Naive B cell (primary cell): ENCODE data around the gene OR6J1. TPM values are rescaled to one million over a fixed set of nuclear protein-coding genes. Genes with fewer than 3 reads are reported as not detected.
"Not testable (repeated sequence)": the region's sequence is repeated elsewhere in the genome, so short reads cannot be mapped to it uniquely, and the experiment has no call there.

Experiments used
- ATAC-seq, 2 donors: fragments of 150-1000 bp; cut with Tn5 transposase; 2 replicates each; pipeline ENCODE4 v1.10.0; 2021; ENCODE audit warnings: low read depth in 2 of 2, mild to moderate bottlenecking in 2 of 2, moderate library complexity in 2 of 2
- DNase-seq: peaks from one replicate; pipeline ENCODE4 v3.0.0; 2022
- H3K27ac Mint-ChIP-seq, 6 donors: one replicate each; pipeline ENCODE4 v1.8.0; 2020 to 2022; ENCODE audit warnings: mild to moderate bottlenecking in 6 of 6, mixed read lengths in 6 of 6, moderate library complexity in 5 of 6, inconsistent platforms in 2 of 6
- H3K27me3 Mint-ChIP-seq, 3 donors: one replicate each; pipeline ENCODE4 v1.8.0; 2021 to 2022; ENCODE audit warnings: mixed read lengths in 3 of 3, mild to moderate bottlenecking in 1 of 3
- H3K36me3 Mint-ChIP-seq, 2 donors: one replicate each; pipeline ENCODE4 v1.8.0; 2020 to 2022; ENCODE audit warnings: mixed read lengths in 2 of 2, inconsistent platforms in 1 of 2, mild to moderate bottlenecking in 1 of 2
- H3K4me1 Mint-ChIP-seq, 3 donors: one replicate each; pipeline ENCODE4 v1.8.0; 2020 to 2022; ENCODE audit warnings: mixed read lengths in 3 of 3, inconsistent platforms in 1 of 3, mild to moderate bottlenecking in 1 of 3, moderate library complexity in 1 of 3
- H3K4me3 Mint-ChIP-seq, 8 donors: one replicate each; pipeline ENCODE4 v1.8.0; 2020 to 2022; ENCODE audit warnings: mild to moderate bottlenecking in 8 of 8, mixed read lengths in 8 of 8, moderate library complexity in 8 of 8, inconsistent platforms in 2 of 8
- H3K9me3 Mint-ChIP-seq, 7 donors: one replicate each; pipeline ENCODE4 v1.8.0; 2020 to 2022; ENCODE audit warnings: mixed read lengths in 7 of 7, mild to moderate bottlenecking in 5 of 7, inconsistent platforms in 2 of 7, moderate library complexity in 1 of 7
- polyA plus RNA-seq, 6 donors: library from polyadenylated mRNA; unstranded; fragments of 300-500 nt; fragmentation: Illumina TruSeq; gene quantifications; one replicate each; pipeline ENCODE4 v1.2.3, GENCODE V29; 2021; ENCODE audit warnings: low read depth in 6 of 6

The OR6J1 gene
- polyA plus RNA-seq, 6 donors from 2014 or later, result not detected

DNA sequence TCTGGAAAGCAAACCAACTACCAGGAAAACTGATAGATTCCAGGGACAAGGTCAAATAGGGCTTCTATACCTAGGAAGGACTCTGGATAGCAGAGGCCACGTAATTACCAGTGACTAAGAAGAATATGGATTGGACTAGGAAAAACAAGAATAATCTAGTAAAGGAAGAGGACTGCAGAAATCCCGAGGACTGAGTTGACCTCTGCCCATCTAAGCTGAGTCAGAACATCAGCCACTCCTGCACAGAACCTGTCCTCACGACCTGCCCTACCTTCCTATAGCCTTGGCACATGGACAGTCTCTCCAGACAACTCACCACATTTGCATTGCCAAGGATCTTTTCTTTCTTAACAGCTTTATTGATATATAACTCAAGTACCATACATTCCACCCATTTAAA is 2.3 kb downstream of the OR6J1 start:
- Mint-ChIP-seq H3K4me3 (no peak overlapping the region), H3K27ac (no peak overlapping the region)
- ATAC-seq, result no peak

DNA sequence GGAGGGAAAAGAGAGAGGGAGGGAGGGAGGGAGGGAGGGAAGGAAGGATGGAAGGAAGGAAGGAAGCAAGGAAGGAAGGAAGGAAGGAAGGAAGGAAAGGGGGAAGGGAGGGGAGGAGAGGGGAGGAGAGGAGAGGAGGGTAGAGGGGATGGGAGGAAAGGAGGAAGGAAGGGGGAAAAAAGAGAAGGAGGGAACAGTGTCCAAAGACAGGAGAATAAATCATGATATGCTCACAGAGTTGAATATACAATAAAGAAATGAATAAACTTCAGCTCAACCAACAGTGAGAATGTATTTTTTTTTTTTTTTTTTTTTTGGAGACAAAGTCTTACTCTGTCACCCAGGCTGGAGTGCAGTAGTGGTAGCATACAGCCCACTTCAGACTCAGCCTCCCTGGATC is 4.0 kb downstream of the OR6J1 start:
- DNase-seq (no peak), ATAC-seq (no peak)
- Mint-ChIP-seq H3K27me3 (peaks cover 0 to 19% (median 8%) of the 10 kb centered on the region in 3 donors), H3K36me3 (no peaks in the 10 kb centered on the region), H3K4me3 (no peak overlapping the region), H3K9me3 (peaks cover 0 to 6% (median 0%) of the 10 kb centered on the region in 7 donors), H3K27ac (no peak overlapping the region), H3K4me1 (no peaks in the 10 kb centered on the region)

More for the DNA sequence above, 2.3 kb downstream of the OR6J1 start:
- Mint-ChIP-seq H3K36me3 (no peaks in the 10 kb centered on the region), H3K9me3 (peaks cover 0 to 3% (median 0%) of the 10 kb centered on the region in 7 donors), H3K27me3 (peaks cover 0 to 19% (median 8%) of the 10 kb centered on the region in 3 donors), H3K4me1 (no peaks in the 10 kb centered on the region)
- no peak for DNase-seq

DNA sequence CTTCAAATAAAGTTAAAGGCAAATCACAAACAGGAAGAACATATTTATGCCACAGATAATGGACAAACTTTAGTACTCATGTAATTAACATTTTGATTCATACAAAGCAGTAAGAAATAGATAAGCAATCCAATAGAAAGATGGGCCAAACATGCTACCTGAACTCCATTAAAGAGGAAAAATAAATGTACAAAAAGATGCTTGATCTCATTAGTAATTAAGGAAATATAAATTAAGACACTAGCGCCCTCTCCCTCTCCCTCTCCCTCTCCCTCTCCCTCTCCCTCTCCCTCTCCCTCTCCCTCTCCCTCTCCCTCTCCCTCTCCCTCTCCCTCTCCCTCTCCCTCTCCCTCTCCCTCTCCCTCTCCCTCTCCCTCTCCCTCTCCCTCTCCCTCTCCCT is 8.2 kb downstream of the OR6J1 start:
- peaks cover 5 to 11% of the 10 kb centered on the region in 2 donors for H3K36me3 Mint-ChIP-seq
- not testable (repeated sequence) for H3K27ac Mint-ChIP-seq, H3K4me3 Mint-ChIP-seq, DNase-seq, ATAC-seq, H3K4me1 Mint-ChIP-seq
- peaks cover under 1 to 11% (median 6%) of the 10 kb centered on the region in 7 donors for H3K9me3 Mint-ChIP-seq
- peaks cover 0 to 25% (median 10%) of the 10 kb centered on the region in 3 donors for H3K27me3 Mint-ChIP-seq

DNA sequence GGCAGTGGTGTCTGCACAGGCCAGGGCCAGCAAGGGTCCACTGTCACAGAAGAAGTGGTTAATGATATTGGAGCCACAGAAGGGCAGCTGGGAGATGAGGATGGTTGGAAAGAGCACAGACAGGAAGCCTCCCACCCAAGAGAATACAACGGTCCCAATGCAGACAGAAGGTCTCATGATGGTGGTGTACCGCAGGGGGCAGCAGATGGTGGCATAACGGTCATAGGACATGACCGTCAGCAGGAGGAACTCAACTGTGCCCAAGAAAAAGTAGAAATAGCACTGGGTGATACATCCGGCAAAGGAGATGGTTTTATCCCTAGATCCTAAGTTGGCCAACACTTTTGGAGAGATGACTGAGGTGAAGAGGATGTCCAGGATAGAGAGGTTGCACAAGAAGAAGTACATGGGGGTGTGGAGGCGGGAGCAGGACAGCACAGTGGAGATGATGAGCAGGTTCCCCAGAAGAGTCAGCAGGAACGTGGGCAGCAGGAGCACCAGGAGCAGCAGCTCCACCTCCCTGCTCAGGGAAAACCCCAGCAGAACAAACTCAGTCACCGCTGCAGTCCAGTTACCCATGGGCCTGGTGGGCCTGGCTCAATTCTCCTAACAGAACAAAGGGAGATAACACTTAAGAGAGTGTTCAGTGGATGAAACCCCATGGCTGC is 9.8 kb downstream of the OR6J1 start:
- Mint-ChIP-seq H3K9me3 (peaks cover 6 to 18% (median 14%) of the 10 kb centered on the region in 7 donors), H3K27ac (no peak overlapping the region), H3K36me3 (peaks cover 5 to 22% of the 10 kb centered on the region in 2 donors), H3K4me3 (no peak overlapping the region), H3K4me1 (no peaks in the 10 kb centered on the region), H3K27me3 (peaks cover 7 to 33% (median 21%) of the 10 kb centered on the region in 3 donors)
- ATAC-seq (no peak), DNase-seq (no peak)

DNA sequence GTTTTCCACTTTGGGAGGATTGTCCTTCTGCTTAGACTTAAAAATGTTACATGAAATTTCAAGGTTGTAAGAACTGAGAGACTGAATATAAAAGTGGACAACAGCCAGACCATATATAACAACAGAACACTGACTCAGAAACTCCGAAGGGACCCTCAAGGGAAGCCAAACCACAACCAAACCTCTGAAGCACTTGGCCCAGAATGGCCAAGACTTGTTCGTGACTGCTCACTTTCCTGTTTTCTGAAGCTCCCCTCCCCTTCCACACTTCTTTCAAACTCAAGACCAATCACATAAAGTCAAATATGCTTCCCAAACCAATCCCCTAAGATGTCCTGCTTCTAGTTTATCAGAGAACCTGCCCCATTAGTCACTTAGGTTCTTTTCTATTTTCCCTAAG is 13.7 kb downstream of the OR6J1 start:
- H3K4me3 Mint-ChIP-seq, result no peak overlapping the region
- no peak overlapping the region for H3K27ac Mint-ChIP-seq
- peaks cover 6 to 18% (median 14%) of the 10 kb centered on the region in 7 donors for H3K9me3 Mint-ChIP-seq
- peaks cover 5 to 22% of the 10 kb centered on the region in 2 donors for H3K36me3 Mint-ChIP-seq
- ATAC-seq (no peak), DNase-seq (no peak)
- H3K27me3 Mint-ChIP-seq, result peaks cover 7 to 41% (median 28%) of the 10 kb centered on the region in 3 donors
- no peaks in the 10 kb centered on the region for H3K4me1 Mint-ChIP-seq

DNA sequence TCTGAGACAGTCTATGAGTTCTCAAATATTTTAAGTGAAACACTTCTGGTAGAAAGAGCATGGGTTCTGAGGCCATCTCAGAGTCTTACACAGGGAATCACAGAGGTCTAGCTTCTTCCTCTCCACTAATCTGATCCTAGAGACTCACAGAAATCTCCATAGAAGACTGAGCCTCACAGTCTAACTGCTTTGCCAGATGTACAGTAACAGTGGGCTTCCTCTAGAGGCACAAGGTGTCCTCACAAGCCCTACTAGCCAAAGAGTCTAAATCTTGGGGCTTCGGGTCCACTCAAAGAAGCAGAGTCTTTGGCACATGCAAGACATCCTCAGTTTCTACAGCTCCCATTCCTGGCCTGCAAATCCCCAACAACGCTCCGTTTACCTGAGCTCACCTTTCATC is 14.1 kb downstream of the OR6J1 start:
- Mint-ChIP-seq H3K27me3 (peaks cover 7 to 41% (median 28%) of the 10 kb centered on the region in 3 donors), H3K27ac (no peak overlapping the region), H3K36me3 (peaks cover 5 to 22% of the 10 kb centered on the region in 2 donors), H3K9me3 (peaks cover 6 to 18% (median 14%) of the 10 kb centered on the region in 7 donors), H3K4me3 (peak overlapping the region in 1 of 8 donors; percentile 12), H3K4me1 (no peaks in the 10 kb centered on the region)
- ATAC-seq, result no peak
- DNase-seq, result no peak

DNA sequence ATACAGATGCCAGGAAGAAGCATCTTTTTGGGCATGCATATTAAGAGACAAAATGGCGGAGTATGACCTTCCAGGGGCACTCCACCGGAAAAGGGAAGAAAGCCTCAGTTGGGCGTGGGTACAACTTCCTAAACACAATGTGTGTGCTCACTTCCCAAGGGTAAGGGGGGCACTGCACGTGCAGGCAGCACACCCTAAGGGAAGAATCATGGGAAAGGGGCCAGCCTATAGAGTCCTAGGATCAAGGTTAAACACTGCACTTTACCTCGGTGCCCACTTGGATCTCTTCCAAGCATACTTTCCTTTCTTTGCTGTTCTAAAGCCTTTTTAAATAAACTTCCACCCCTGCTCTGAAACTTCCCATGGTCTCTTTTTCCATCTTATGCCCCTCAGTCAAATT is 14.8 kb downstream of the OR6J1 start:
- ATAC-seq (no peak), DNase-seq (no peak)
- H3K27ac Mint-ChIP-seq, result no peak overlapping the region
- H3K27me3 Mint-ChIP-seq, result peaks cover 7 to 41% (median 28%) of the 10 kb centered on the region in 3 donors
- peaks cover 6 to 18% (median 14%) of the 10 kb centered on the region in 7 donors for H3K9me3 Mint-ChIP-seq
- peaks cover 5 to 22% of the 10 kb centered on the region in 2 donors for H3K36me3 Mint-ChIP-seq
- H3K4me3 Mint-ChIP-seq, result no peak overlapping the region
- H3K4me1 Mint-ChIP-seq, result no peaks in the 10 kb centered on the region

DNA sequence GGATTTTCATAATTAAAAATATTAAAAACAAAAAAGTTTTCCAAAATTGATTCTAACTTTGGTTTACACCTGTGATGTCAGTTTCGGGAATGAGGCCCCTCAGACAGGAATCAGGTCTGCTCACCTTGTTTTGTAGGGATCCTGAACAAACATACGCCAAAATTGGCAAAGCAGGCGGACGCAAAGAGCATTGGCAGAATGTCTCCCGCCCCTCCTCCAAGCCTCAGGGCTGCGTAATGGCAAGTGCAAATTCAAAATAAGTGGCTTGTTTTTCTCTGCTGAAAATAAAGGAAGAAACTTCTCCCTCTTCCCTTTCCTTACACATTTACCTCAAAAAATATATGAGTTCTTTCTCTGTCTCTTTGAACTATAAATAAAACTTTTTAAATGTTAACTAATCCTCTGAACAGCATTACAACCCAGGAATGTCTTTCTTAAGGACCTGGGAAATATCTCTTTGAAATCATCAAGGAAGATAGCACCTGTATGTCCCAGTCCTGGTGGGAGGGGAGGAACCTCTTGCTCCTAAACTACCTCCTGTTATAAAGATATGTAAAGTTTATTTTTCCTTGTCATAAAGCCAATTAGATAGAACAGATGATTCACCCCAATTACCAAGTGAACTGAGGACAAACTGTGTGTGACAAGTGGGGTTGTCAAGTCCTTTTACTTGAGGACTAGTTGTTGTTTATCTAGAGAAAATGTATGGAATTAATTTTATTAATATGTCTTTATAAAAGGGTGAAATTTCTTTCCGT is 16.5 kb downstream of the OR6J1 start:
- ATAC-seq (no peak), DNase-seq (no peak)
- peaks cover 7 to 28% (median 28%) of the 10 kb centered on the region in 3 donors for H3K27me3 Mint-ChIP-seq
- H3K4me1 Mint-ChIP-seq, result no peaks in the 10 kb centered on the region
- H3K9me3 Mint-ChIP-seq, result peaks cover 6 to 18% (median 14%) of the 10 kb centered on the region in 7 donors
- H3K27ac Mint-ChIP-seq, result no peak overlapping the region
- H3K4me3 Mint-ChIP-seq, result no peak overlapping the region
- peaks cover 5 to 22% of the 10 kb centered on the region in 2 donors for H3K36me3 Mint-ChIP-seq

DNA sequence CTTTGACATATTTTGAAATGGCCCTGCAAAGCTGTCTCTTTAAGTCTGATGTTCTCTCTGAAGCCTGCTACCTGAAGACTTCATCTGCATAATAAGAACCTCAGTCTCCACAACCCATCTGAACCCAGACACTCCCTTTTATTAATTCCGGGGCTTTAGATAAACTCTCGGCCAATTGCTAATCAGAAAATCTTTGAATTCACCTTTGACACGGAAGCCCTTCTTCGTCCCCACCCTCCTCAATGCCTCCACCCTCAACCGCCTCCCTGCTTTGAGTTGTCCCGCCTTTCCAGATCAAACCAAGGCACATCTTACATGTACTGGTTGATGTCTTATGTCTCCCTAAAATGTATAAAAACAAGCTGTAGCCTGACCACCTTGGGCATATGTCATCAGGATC is 17.6 kb downstream of the OR6J1 start:
- Mint-ChIP-seq H3K36me3 (peaks cover 4 to 17% of the 10 kb centered on the region in 2 donors), H3K27me3 (peaks cover 7 to 24% (median 19%) of the 10 kb centered on the region in 3 donors), H3K27ac (peak overlapping the region in 2 of 6 donors; percentile 5 to 78), H3K9me3 (peaks cover 7 to 14% (median 11%) of the 10 kb centered on the region in 7 donors), H3K4me1 (no peaks in the 10 kb centered on the region), H3K4me3 (no peak overlapping the region)
- DNase-seq (no peak), ATAC-seq (no peak)

DNA sequence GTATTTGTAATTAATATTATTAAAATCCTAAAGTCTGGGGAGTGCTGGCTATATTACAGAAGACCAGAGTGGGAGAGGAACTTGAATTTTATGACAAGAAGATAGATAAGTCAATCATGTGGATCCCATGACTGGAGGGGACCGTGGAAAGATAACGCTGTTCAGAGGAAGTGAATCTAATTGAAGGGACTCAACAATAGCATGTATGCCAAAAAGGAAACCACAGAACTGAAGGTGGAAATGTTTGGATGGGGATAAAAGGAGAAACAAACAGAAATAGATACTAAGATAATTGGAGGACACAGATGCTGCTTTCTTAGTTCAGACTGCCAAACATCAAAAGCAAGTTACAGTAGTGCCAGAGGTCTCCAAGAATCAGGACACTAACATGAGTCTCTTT is 21.1 kb downstream of the OR6J1 start:
- Mint-ChIP-seq H3K9me3 (peaks cover 0 to 4% (median 0%) of the 10 kb centered on the region in 7 donors), H3K36me3 (peaks cover 0 to 4% of the 10 kb centered on the region in 2 donors), H3K27ac (no peak overlapping the region), H3K27me3 (no peaks in the 10 kb centered on the region), H3K4me1 (no peaks in the 10 kb centered on the region), H3K4me3 (no peak overlapping the region)
- no peak for DNase-seq
- no peak for ATAC-seq

DNA sequence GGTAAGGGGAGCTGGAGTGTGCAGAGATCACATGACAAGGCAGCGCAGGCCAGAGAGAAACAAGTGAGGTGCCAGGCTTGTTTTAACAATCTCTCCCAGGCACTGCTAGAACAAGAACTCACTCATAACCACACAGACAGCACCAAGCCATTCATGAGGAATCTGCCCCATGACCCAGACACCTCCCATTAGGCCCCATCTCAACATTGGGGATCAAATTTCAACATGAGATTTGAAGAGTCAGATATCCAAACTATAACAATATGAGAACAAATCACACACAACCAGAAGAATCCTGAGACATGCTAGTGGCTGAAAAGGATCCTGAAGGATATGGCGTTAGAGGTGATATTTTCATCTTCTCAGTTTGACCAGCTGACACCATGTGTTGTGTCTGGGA is 21.9 kb downstream of the OR6J1 start:
- Mint-ChIP-seq H3K27ac (no peak overlapping the region), H3K4me3 (no peak overlapping the region), H3K9me3 (peaks cover 0 to 4% (median 0%) of the 10 kb centered on the region in 7 donors), H3K36me3 (peaks cover 0 to 4% of the 10 kb centered on the region in 2 donors), H3K4me1 (no peaks in the 10 kb centered on the region), H3K27me3 (no peaks in the 10 kb centered on the region)
- DNase-seq, result no peak
- no peak for ATAC-seq

DNA sequence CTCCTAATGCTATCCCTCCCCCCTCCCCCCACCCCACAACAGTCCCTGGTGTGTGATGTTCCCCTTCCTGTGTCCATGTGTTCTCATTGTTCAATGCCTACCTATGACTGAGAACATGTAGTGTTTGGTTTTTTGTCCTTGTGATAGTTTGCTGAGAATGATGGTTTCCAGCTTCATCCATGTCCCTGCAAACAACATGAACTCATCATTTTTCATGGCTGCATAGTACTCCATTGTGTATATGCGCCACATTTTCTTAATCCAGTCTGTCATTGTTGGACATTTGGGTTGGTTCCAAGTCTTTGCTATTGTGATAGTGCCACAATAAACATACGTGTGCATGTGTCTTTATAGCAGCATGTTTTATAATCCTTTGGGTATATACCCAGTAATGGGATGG is 28.4 kb downstream of the OR6J1 start:
- not testable (repeated sequence) for ATAC-seq, H3K9me3 Mint-ChIP-seq, H3K4me1 Mint-ChIP-seq, H3K27ac Mint-ChIP-seq, DNase-seq, H3K4me3 Mint-ChIP-seq, H3K27me3 Mint-ChIP-seq
- H3K36me3 Mint-ChIP-seq, result peaks cover 11 to 22% of the 10 kb centered on the region in 2 donors

DNA sequence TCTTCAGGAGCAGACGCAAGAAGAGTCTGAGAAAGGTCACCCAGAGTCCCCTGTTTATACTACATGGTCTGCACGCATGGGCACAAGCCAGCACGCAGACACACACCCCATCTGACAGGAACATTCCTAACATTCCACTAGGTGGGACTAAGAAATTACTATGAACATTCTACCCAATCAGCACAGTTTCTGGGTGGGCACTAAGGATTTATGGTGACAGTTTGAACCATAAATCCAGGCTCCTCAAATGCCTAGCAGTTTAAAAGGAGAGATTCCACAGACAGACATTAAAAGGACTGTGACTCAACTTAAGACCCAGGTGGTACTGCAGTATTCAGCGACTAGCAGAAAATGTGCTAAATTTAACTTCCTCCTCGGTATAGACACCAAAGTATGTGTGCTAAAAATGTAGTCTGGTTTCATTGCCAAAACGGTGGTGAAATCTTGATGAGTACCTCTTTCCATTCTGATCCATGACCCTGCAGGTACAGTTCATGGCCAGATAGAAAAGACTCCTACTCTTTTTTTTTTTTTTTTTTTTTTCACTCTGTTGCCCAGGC is 29.8 kb downstream of the OR6J1 start:
- no peaks in the 10 kb centered on the region for H3K27me3 Mint-ChIP-seq
- DNase-seq (no peak), ATAC-seq (no peak)
- no peaks in the 10 kb centered on the region for H3K9me3 Mint-ChIP-seq
- H3K4me3 Mint-ChIP-seq, result no peak overlapping the region
- H3K36me3 Mint-ChIP-seq, result peaks cover 22 to 37% of the 10 kb centered on the region in 2 donors
- peaks cover 0 to 4% (median 0%) of the 10 kb centered on the region in 3 donors for H3K4me1 Mint-ChIP-seq
- H3K27ac Mint-ChIP-seq, result no peak overlapping the region
